Heart right ventricle (tissue), 16 donors: ENCODE data around the gene NOTCH2. TPM values are rescaled to one million over a fixed set of nuclear protein-coding genes. Genes with fewer than 3 reads are reported as not detected.
"Not testable (repeated sequence)": the region's sequence is repeated elsewhere in the genome, so short reads cannot be mapped to it uniquely, and the experiment has no call there.

ENCODE experiments used
- ATAC-seq, 8 donors: fragments of 200-7000 bp; cut with Tn5 transposase; one replicate each; pipeline ENCODE4 v1.9.1; 2020; ENCODE audit warnings: mild to moderate bottlenecking in 8 of 8, moderate library complexity in 8 of 8, moderate number of reproducible peaks in 1 of 8
- DNase-seq, 2 donors: peaks; one replicate each; pipeline ENCODE4 v3.0.0-alpha.2; 2020
- H3K27ac ChIP-seq, 10 donors: fragments of 200-600 bp; sonication (generic) in 2 of 10; one replicate each; pipeline versions ENCODE4 v1.5.0 to v1.8.0; 2020 to 2022; ENCODE audit warnings: mild to moderate bottlenecking in 3 of 10
- H3K27me3 ChIP-seq, 7 donors: fragments of 200-600 bp; one replicate each; pipeline ENCODE4 v1.8.0; 2021 to 2022; ENCODE audit warnings: mild to moderate bottlenecking in 2 of 7
- H3K36me3 ChIP-seq, 9 donors: fragments of 200-600 bp; sonication (generic) in 1 of 9; one replicate each; pipeline versions ENCODE4 v1.5.0 to v1.8.0; 2020 to 2022; ENCODE audit warnings: mild to moderate bottlenecking in 2 of 9
- H3K4me1 ChIP-seq, 9 donors: fragments of 200-600 bp; sonication (generic) in 1 of 9; one replicate each; pipeline versions ENCODE4 v1.5.0 to v1.8.0; 2020 to 2022; ENCODE audit warnings: mild to moderate bottlenecking in 4 of 9
- H3K4me3 ChIP-seq, 10 donors: fragments of 200-600 bp; sonication (generic) in 2 of 10; one replicate each; pipeline versions ENCODE4 v1.5.0 to v1.8.0; 2020 to 2022; ENCODE audit warnings: mild to moderate bottlenecking in 7 of 10, moderate library complexity in 2 of 10
- H3K9me3 ChIP-seq, 11 donors: fragments of 200-600 bp in 10 of 11; sonication (generic) in 2 of 11; one replicate each; pipeline versions ENCODE4 v1.5.0 to v1.8.0; 2013 to 2022; ENCODE audit warnings: mild to moderate bottlenecking in 2 of 11, control low read depth in 1 of 11, moderate library complexity in 1 of 11
- WGBS, 2 donors: extraction: QIAGEN DNeasy Blood & Tissue Kit; methylation state at CpG; one replicate each; pipeline ENCODE4 v1.1.7; 2013; ENCODE audit warnings: inconsistent platforms in 1 of 2; 5-methylcytosine and 5-hydroxymethylcytosine counted together
- intact Hi-C, 10 donors: fragments of 100-400 bp; cut with DNase I; formaldehyde crosslinking; loops; one replicate each; pipeline versions ENCODE4 v1.11.1 to v1.14.2; 2022
- long read RNA-seq, 3 donors: library from polyadenylated mRNA; unstranded; transcript quantifications; one replicate each; pipeline ENCODE4 v2.0.0, GENCODE V29; 2020 to 2021
- polyA plus RNA-seq, 2 donors: library from polyadenylated mRNA; stranded (reverse); fragments of 200-250 nt; gene quantifications; one replicate each; pipeline ENCODE4 v1.2.3, GENCODE V29; 2013
- total RNA-seq, 10 donors: library from RNA; stranded (reverse); fragmentation: NEBNext Ultra II Directional in 3 of 10; extraction: Animal tissue kit (Norgen Biotek cat#: 25700) in 3 of 10; gene quantifications; one replicate each; pipeline versions ENCODE4 v1.2.1 to v1.2.4, GENCODE V29; 2021 to 2023
- donor health status: Arrhythmogenic right ventricular cardiomyopathy.
- donor health status: ischemic (EF 13 %, LVEDD 7.1; RV severe dilation, severe dysfunction).
- donor health status: healthy with polysubstance abuse.
- donor health status: DM: no; HTN: yes; CAD: no.
- donor health status: DM: no; HTN: no; CAD: no.
- donor health status: ischemic (EF 25% LVEDD 6.9; RV normal size, moderate dysfunction).
- donor health status: ischemic (EF 25% LVEDD 5.7; RV mildly dilated, moderate dysfunction).
- donor health status: healthy.
- donor health status: DM: yes; HTN: yes; CAD: no.
- donor health status: Ischemic cardiomyopathy.
- donor health status: ischemic (EF 35%, LVEDD 5.7; RV mildly dilated, moderate dysfunction).
- donor health status: nonischemic (EF 11% LVEDD 7.7; RV severe dilation, severe dysfunction).
- donor health status: DM: yes; HTN: yes; CAD: no.
- donor health status: PGD.
- donor health status: ischemic (EF 29% LVEDD 5.4; RV normal size, mild dysfunction).
- donor health status: nonischemic (EF 23%, LVEDD 6.1; RV moderate dilation, normal function).

Gene NOTCH2
- 10 to 100 TPM; 21.6 to 39.1 (median 24.7) TPM for total RNA-seq
- 1 to 10 TPM; 4.1 to 6.6 TPM for polyA plus RNA-seq
- long read RNA-seq, donor 1, partial matches to known transcripts = 0 of 4 reads
- long read RNA-seq, donor 1, other reads (novel, unspliced or antisense) = 4 of 4 reads
- long read RNA-seq, donor 2, partial matches to known transcripts = 1 of 12 reads
- long read RNA-seq, donor 2, other reads (novel, unspliced or antisense) = 11 of 12 reads
- long read RNA-seq, donor 3, partial matches to known transcripts = 3 of 14 reads
- long read RNA-seq, donor 3, other reads (novel, unspliced or antisense) = 11 of 14 reads

GRCh38 chr1:120069067-120069919 lies at the start of gene NOTCH2:
Gene NOTCH2, minus strand, starts transcription at chr1:120069662. Its CDS starts 256 bp downstream, at chr1:120069406.
- DNase-seq (peak; percentile 58 to 67), ATAC-seq (peak in 7 of 8 donors; percentile 60 to 88 (median 79))
- WGBS, 2 donors = 1% methylated on average over 39 to 55 of the region's 95 CpGs
- Histone ChIP-seq H3K4me1 (peaks cover 0 to 14% (median 0%) of the 10 kb centered on the region in 9 donors), H3K4me3 (peak within 1 kb of the TSS; percentile 58 to 81 (median 69)), H3K27ac (peak within 1 kb of the TSS; percentile 59 to 92 (median 85))
- H3K27me3 ChIP-seq, H3K9me3 ChIP-seq, intact Hi-C loops, H3K36me3 ChIP-seq: not testable (repeated sequence)

DNA sequence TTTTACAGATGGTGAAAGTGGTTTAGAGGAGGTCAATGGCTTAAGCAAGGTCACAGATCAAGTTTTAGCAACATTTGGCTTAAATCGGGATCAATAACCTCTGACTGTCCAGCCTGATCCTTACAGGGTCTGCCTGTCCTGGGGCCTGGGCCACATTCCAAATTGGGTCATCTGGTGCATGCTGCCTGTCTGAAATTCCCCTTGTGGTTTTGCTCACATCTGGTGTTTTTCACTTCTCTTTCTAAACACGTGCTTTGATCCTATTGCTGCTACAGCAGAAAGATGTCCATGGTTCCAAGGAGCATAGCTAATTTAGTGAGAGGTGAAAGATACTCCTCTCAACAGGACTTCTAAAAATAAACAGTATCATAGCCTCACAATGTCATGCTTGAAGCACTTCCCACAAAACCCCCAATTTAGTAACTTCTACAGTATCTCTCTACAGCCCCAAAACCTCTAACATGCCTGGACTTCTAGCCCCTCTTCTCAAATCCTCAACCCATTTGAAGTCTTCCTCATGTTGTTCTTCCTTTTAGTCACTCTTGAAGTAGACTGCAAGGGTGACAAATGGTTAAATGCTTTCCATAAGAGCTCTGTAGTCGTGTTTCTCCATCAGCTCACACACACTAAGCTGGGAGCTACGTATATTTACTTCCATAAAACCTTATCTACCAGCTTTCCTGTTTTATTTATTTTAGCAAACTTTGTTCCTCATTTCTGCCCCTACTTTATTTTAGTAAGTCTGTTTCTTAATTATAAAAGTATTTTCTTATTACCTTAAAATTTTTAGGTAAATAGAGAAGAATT lies 48.1 kb upstream of the NOTCH2 start:
- peak in 7 of 8 donors; percentile 60 to 77 (median 69) for ATAC-seq
- WGBS, 2 donors = 14 to 26% methylated on average over 2 of the region's 4 CpGs

GRCh38 chr1:120116094-120116493 lies 46.6 kb upstream of the NOTCH2 start:
- not testable (repeated sequence) for ATAC-seq
- 90 to 96% methylated on average over 2 of the region's 2 CpGs for WGBS, 2 donors

More for the DNA sequence above, 48.1 kb upstream of the NOTCH2 start:
- H3K27me3 ChIP-seq, H3K4me3 ChIP-seq, H3K9me3 ChIP-seq, H3K36me3 ChIP-seq, intact Hi-C loops: not testable (repeated sequence)
- Histone ChIP-seq H3K4me1 (peaks cover 0 to 14% (median 0%) of the 10 kb centered on the region in 9 donors), H3K27ac (peak overlapping the region in 1 of 10 donors; percentile 52)
- peak; percentile 49 to 56 for DNase-seq

GRCh38 chr1:120113134-120113533 lies 43.7 kb upstream of the NOTCH2 start:
- DNase-seq, H3K36me3 ChIP-seq, H3K27ac ChIP-seq, ATAC-seq, H3K4me1 ChIP-seq, H3K9me3 ChIP-seq, H3K4me3 ChIP-seq, H3K27me3 ChIP-seq, intact Hi-C loops: not testable (repeated sequence)
- 100% methylated on average over 1 of the region's 3 CpGs; no CpG with 5 or more reads in 1 of the 2 donors for WGBS, 2 donors

More at GRCh38 chr1:120116094-120116493, 46.6 kb upstream of the NOTCH2 start:
- intact Hi-C loops, H3K27ac ChIP-seq, DNase-seq, H3K4me3 ChIP-seq, H3K36me3 ChIP-seq, H3K27me3 ChIP-seq, H3K9me3 ChIP-seq: not testable (repeated sequence)
- peaks cover 0 to 14% (median 0%) of the 10 kb centered on the region in 9 donors for H3K4me1 ChIP-seq

DNA sequence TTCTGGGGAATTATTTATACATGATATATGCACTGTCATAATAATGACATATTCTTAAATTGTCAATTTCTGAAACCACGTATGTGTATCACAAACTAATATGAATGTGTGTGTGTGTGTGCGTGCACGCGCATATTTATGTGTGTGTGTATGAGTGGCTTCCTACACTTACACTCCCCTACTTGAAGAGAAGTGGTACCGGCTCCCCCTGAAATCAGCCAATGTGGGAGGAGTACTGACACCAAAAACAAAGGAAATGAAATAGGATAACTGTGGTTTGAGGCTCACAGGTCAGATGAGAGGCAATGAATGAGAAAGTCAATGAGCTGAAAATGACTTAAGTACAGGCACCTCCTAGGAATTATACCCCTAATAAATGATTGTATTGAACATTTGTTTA lies 42.8 kb upstream of the NOTCH2 start:
- intact Hi-C loops, H3K27me3 ChIP-seq, H3K4me3 ChIP-seq, ATAC-seq, H3K36me3 ChIP-seq, H3K9me3 ChIP-seq, H3K4me1 ChIP-seq, DNase-seq, H3K27ac ChIP-seq: not testable (repeated sequence)
- WGBS, 2 donors = 74 to 81% methylated on average over 5 of the region's 5 CpGs

- intact Hi-C loops, ATAC-seq: not testable (repeated sequence)
Observed at GRCh38 chr1:120111771-120112170, 42.3 kb upstream of the NOTCH2 start.

DNA sequence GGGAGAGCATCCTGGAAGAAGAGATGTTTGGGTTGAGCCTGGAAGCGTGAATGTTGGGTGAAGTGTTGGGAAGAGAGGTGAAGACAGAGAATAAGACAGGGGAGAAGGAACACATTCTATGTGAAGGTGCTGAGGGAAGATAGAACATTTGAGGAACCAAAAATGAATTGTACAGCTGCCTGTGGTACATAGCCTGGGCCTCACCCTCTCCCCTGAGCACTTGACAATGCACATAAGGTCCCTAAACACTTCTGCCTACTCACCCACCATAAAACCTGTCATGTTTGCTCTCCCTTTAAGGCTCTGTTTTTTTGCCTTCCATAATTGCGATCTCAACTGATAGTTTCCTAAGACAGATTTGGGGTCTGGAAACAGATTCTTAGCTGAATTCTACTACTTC lies 41.5 kb upstream of the NOTCH2 start:
- H3K9me3 ChIP-seq, H3K27me3 ChIP-seq, H3K4me3 ChIP-seq, H3K27ac ChIP-seq, DNase-seq, ATAC-seq, intact Hi-C loops, H3K4me1 ChIP-seq, H3K36me3 ChIP-seq: not testable (repeated sequence)
- WGBS, 2 donors = 83% methylated on average over 1 of the region's 2 CpGs; no CpG with 5 or more reads in 1 of the 2 donors

More at GRCh38 chr1:120111771-120112170, 42.3 kb upstream of the NOTCH2 start:
- no CpG with 5 or more reads among the region's 3 CpGs for WGBS, 2 donors
- not testable (repeated sequence) for H3K4me1 ChIP-seq, H3K27ac ChIP-seq, H3K27me3 ChIP-seq, H3K9me3 ChIP-seq, H3K36me3 ChIP-seq, DNase-seq, H3K4me3 ChIP-seq

DNA sequence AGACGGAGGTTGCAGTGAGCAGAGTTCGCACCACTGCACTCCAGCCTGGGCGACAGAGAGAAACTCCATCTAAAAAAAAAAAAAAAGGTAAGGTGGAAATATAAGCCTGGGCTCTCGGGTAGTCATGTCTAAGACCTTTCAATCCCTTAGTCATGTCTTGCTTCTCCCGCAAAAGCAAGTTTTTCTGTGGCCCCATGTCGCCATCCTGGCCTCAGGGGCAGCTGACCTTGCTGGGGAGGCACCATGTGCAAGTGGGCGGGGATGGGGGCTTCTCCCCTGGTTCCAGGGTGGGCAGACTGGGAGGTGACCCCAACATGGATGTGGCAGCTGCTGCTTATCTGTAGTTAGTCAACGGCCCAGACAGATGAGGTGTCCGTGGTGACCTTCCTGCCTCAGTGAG lies 40.2 kb upstream of the NOTCH2 start:
- H3K36me3 ChIP-seq, ATAC-seq, H3K4me1 ChIP-seq, DNase-seq, intact Hi-C loops, H3K4me3 ChIP-seq, H3K27me3 ChIP-seq, H3K27ac ChIP-seq, H3K9me3 ChIP-seq: not testable (repeated sequence)
- 89 to 98% methylated on average over 6 to 7 of the region's 9 CpGs for WGBS, 2 donors

DNA sequence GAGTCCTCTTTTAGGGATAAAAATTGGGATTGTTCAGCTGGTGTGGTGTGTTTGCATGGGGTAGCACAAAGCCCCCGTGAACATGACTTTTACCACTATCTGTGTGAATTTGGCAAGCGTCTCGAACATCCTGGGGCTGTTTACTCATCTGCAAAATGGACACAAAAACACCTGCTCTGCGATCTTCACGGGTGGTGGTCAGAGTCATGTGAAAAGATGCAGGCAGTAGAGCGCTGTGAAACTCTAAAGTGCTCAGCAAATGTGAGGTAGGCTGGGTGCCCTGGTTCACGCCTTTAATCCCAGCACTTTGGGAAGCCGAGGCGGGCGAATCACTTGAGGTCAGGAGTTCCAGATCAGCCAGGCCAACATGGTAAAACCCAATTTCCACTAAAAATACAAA lies 39.7 kb upstream of the NOTCH2 start:
- WGBS, 2 donors = 93 to 97% methylated on average over 6 to 7 of the region's 10 CpGs
- H3K9me3 ChIP-seq, H3K27me3 ChIP-seq, H3K4me1 ChIP-seq, ATAC-seq, intact Hi-C loops, H3K27ac ChIP-seq, H3K36me3 ChIP-seq, DNase-seq, H3K4me3 ChIP-seq: not testable (repeated sequence)

DNA sequence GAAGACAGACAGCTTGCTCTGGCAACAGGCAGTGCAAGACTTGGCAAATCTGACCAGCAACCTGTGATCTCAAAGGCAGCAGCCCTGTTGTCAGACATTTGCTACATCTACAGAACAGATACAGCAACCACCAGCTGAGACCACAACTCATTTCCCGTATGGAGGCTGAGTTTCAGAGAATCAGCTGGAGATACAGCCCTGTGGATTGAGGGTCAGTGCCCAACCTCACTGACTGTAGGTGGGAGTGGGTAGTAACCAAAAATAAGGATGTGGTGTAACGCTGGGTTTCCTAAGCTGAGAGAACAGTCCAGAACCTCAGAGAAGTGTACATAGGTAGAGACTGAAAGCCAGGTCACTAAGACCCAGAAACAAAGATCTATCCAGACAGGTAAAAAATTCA lies 35.8 kb upstream of the NOTCH2 start:
- H3K4me1 ChIP-seq, intact Hi-C loops, ATAC-seq, H3K36me3 ChIP-seq, H3K9me3 ChIP-seq, H3K4me3 ChIP-seq, H3K27me3 ChIP-seq, H3K27ac ChIP-seq, DNase-seq: not testable (repeated sequence)
- 91 to 93% methylated on average over 1 of the region's 2 CpGs for WGBS, 2 donors
